GM12875 (cell line): Measurements from ENCODE around the gene BNC2.
"Not testable (repeated sequence)": the region's sequence is repeated elsewhere in the genome, so short reads cannot be mapped to it uniquely, and the experiment has no call there.

Experiments
- H3K4me3 ChIP-seq: one replicate; pipeline ENCODE4 v1.5.1; 2011; ENCODE audit warnings: low read depth, low read length, control low read depth
- CTCF ChIP-seq: IDR thresholded peaks from 2 replicates; pipeline ENCODE4 v1.5.1; 2011; ENCODE audit warnings: low read depth, mild to moderate bottlenecking, control low read depth, inconsistent platforms, low read length, moderate library complexity, borderline replicate concordance; ENCODE audit not compliant: insufficient read depth

BNC2 gene

GRCh38 chr9:16899606-16900005 lies 29.1 kb upstream of the BNC2 start:
- no peak for TF ChIP-seq CTCF
- no peak overlapping the region for H3K4me3 ChIP-seq

GRCh38 chr9:16898464-16898863 lies 28.0 kb upstream of the BNC2 start:
- no peak for TF ChIP-seq CTCF
- no peak overlapping the region for H3K4me3 ChIP-seq

- no peak overlapping the region for H3K4me3 ChIP-seq
- no peak for TF ChIP-seq CTCF
Measured at GRCh38 chr9:16888594-16888993, 18.1 kb upstream of the BNC2 start.

GRCh38 chr9:16885931-16886330 lies 15.5 kb upstream of the BNC2 start:
- TF ChIP-seq CTCF: no peak
- H3K4me3 ChIP-seq: no peak overlapping the region

- no peak overlapping the region for H3K4me3 ChIP-seq
- TF ChIP-seq CTCF: no peak
Measured at GRCh38 chr9:16884952-16885513, 14.6 kb upstream of the BNC2 start.

GRCh38 chr9:16884373-16884772 lies 13.9 kb upstream of the BNC2 start:
- no peak for TF ChIP-seq CTCF
- H3K4me3 ChIP-seq: no peak overlapping the region

- no peak for TF ChIP-seq CTCF
Measured at GRCh38 chr9:16883586-16883985, 13.1 kb upstream of the BNC2 start.

GRCh38 chr9:16882440-16882839 lies 12.0 kb upstream of the BNC2 start:
- not testable (repeated sequence) for H3K4me3 ChIP-seq

More at GRCh38 chr9:16883586-16883985, 13.1 kb upstream of the BNC2 start:
- no peak overlapping the region for H3K4me3 ChIP-seq
